Adrenal gland (tissue), 5 donors: ENCODE data around the gene MINK1.

Experiments
- POLR2A ChIP-seq, 2 donors: fragments of 450-650 bp; IDR thresholded peaks; one replicate each; pipeline ENCODE4 v1.6.1; 2017; ENCODE audit warnings: antibody characterized with exemption in 2 of 2, mild to moderate bottlenecking in 2 of 2, moderate library complexity in 1 of 2
- TF ChIP-seq, protein P1 (sequence below), 6 experiments: fragments of 450-650 bp in 4 of 6; fragments of 200-600 bp in 2 of 6; sonication (generic) in 1 of 6; IDR thresholded peaks; 1 replicate in 5 of 6; 2 replicates in 1 of 6; pipeline versions ENCODE4 v1.5.1 to v1.8.0; 2016 to 2021; ENCODE audit warnings: antibody characterized with exemption in 6 of 6, mild to moderate bottlenecking in 2 of 6, moderate library complexity in 1 of 6
- donor health status: DM: no; HTN: no; CAD: no.

DNA sequence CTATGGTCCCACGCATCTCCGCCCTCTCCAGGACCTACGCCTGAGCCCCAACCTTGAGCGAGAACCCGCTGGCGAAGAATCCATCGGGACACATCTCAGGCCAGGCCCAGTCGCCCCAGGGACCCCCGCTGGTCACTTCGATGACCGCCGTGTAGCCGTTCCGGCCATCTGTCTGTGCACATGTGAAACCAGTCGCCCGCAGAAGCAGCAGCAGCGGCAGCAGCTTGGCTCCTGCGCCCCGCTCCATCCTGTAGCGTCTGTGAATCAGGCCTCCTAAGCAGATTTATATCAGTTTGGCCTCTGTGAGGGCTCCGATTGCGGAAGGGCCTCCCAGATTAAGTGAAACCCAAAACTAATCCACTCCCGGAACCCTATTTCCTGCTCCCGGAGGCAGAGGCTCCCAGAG is 47.0 kb upstream of the MINK1 start, which contains the start of gene VMO1:
- TF ChIP-seq, protein P1, sequence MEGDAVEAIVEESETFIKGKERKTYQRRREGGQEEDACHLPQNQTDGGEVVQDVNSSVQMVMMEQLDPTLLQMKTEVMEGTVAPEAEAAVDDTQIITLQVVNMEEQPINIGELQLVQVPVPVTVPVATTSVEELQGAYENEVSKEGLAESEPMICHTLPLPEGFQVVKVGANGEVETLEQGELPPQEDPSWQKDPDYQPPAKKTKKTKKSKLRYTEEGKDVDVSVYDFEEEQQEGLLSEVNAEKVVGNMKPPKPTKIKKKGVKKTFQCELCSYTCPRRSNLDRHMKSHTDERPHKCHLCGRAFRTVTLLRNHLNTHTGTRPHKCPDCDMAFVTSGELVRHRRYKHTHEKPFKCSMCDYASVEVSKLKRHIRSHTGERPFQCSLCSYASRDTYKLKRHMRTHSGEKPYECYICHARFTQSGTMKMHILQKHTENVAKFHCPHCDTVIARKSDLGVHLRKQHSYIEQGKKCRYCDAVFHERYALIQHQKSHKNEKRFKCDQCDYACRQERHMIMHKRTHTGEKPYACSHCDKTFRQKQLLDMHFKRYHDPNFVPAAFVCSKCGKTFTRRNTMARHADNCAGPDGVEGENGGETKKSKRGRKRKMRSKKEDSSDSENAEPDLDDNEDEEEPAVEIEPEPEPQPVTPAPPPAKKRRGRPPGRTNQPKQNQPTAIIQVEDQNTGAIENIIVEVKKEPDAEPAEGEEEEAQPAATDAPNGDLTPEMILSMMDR (IDR thresholded peaks at IDR 0.05), result no peak
- TF ChIP-seq POLR2A (IDR thresholded peaks at IDR 0.05), result no peak
